Adrenal gland (tissue), 5 donors: ENCODE measurements around the gene ATRAID.

Experiments
- POLR2A ChIP-seq, 2 donors: fragments of 450-650 bp; IDR thresholded peaks; one replicate each; pipeline ENCODE4 v1.6.1; 2017; ENCODE audit warnings: antibody characterized with exemption in 2 of 2, mild to moderate bottlenecking in 2 of 2, moderate library complexity in 1 of 2
- TF ChIP-seq, protein P1 (sequence below), 6 experiments: fragments of 450-650 bp in 4 of 6; fragments of 200-600 bp in 2 of 6; sonication (generic) in 1 of 6; IDR thresholded peaks; 1 replicate in 5 of 6; 2 replicates in 1 of 6; pipeline versions ENCODE4 v1.5.1 to v1.8.0; 2016 to 2021; ENCODE audit warnings: antibody characterized with exemption in 6 of 6, mild to moderate bottlenecking in 2 of 6, moderate library complexity in 1 of 6
- donor health status: DM: no; HTN: no; CAD: no.

DNA sequence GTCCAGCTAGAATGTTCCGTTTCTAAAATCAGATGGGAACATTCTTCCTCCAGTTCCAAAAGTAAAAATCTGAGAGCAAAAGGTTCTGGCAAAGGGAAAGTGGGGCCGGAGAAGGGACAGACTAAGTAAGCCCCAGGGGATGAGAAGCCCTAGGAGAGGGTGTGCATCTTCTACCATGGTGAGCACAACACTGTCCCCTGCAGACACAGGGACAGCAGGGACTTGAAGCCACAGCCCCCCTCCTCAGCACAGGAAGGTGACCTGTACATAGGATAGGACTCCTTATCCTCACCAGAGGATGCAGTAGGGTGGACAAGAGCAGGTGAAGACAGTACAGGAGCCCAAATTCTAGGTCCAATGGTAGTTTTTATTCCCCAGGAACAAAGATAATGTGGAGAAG, 12.6 kb upstream of the ATRAID start:
- TF ChIP-seq POLR2A (IDR thresholded peaks at IDR 0.05): no peak
- TF ChIP-seq, protein P1, sequence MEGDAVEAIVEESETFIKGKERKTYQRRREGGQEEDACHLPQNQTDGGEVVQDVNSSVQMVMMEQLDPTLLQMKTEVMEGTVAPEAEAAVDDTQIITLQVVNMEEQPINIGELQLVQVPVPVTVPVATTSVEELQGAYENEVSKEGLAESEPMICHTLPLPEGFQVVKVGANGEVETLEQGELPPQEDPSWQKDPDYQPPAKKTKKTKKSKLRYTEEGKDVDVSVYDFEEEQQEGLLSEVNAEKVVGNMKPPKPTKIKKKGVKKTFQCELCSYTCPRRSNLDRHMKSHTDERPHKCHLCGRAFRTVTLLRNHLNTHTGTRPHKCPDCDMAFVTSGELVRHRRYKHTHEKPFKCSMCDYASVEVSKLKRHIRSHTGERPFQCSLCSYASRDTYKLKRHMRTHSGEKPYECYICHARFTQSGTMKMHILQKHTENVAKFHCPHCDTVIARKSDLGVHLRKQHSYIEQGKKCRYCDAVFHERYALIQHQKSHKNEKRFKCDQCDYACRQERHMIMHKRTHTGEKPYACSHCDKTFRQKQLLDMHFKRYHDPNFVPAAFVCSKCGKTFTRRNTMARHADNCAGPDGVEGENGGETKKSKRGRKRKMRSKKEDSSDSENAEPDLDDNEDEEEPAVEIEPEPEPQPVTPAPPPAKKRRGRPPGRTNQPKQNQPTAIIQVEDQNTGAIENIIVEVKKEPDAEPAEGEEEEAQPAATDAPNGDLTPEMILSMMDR (IDR thresholded peaks at IDR 0.05): no peak
